Smooth muscle cell (in vitro differentiated cells): ENCODE measurements around the gene TNFAIP1. TPM values are rescaled to one million over a fixed set of nuclear protein-coding genes. Genes with fewer than 3 reads are reported as not detected.

Experiments used
- DNase-seq: peaks from one replicate; lab custom pipeline; 2025; ENCODE audit not compliant: unreplicated experiment; lab: John Stamatoyannopoulos, UW
- H2AFZ ChIP-seq: fragments of 200-600 bp; sonication (generic); 2 replicates; pipeline ENCODE4 v1.6.0; 2016; ENCODE audit warnings: antibody characterized with exemption, low read depth, mild to moderate bottlenecking
- H3F3A ChIP-seq: fragments of 200-600 bp; sonication (generic); 2 replicates; pipeline ENCODE4 v1.6.0; 2017; ENCODE audit warnings: antibody characterized with exemption, low read depth
- H3K27ac ChIP-seq: fragments of 200-600 bp; sonication (generic); 2 replicates; pipeline ENCODE4 v1.5.1; 2016; ENCODE audit warnings: low read depth, mild to moderate bottlenecking
- H3K27me3 ChIP-seq: fragments of 200-600 bp; sonication (generic); 2 replicates; pipeline ENCODE4 v1.6.1; 2016; ENCODE audit warnings: low read depth, mild to moderate bottlenecking
- H3K36me3 ChIP-seq: fragments of 200-600 bp; sonication (generic); 2 replicates; pipeline ENCODE4 v1.5.1; 2016; ENCODE audit warnings: low read depth
- H3K4me1 ChIP-seq: fragments of 200-600 bp; sonication (generic); 2 replicates; pipeline ENCODE4 v1.5.1; 2016; ENCODE audit warnings: low read depth
- H3K4me2 ChIP-seq: fragments of 200-600 bp; sonication (generic); 2 replicates; pipeline ENCODE4 v1.6.0; 2016; ENCODE audit warnings: mild to moderate bottlenecking
- H3K4me3 ChIP-seq: fragments of 200-600 bp; sonication (generic); 2 replicates; pipeline ENCODE4 v1.5.1; 2016; ENCODE audit warnings: mild to moderate bottlenecking
- H3K79me2 ChIP-seq: fragments of 200-600 bp; sonication (generic); 2 replicates; pipeline ENCODE4 v1.6.0; 2016; ENCODE audit warnings: low read depth, mild to moderate bottlenecking
- H3K9ac ChIP-seq: fragments of 200-600 bp; sonication (generic); 2 replicates; pipeline ENCODE4 v1.6.0; 2016; ENCODE audit warnings: low read depth
- H3K9me3 ChIP-seq: fragments of 200-600 bp; sonication (generic); replicated peaks from 2 replicates; pipeline ENCODE4 v1.5.1; 2016; ENCODE audit warnings: low read depth
- H4K20me1 ChIP-seq: fragments of 200-600 bp; sonication (generic); 2 replicates; pipeline ENCODE4 v1.6.0; 2016; ENCODE audit warnings: low read depth
- CTCF ChIP-seq: fragments of 200-600 bp; sonication (generic); IDR thresholded peaks from 2 replicates; pipeline ENCODE4 v1.5.1; 2017; ENCODE audit warnings: borderline replicate concordance, mild to moderate bottlenecking, antibody characterized with exemption; ENCODE audit not compliant: insufficient read depth, poor library complexity, severe bottlenecking
- WGBS: methylation state at CpG from one replicate; pipeline ENCODE4 v1.1.7; 2016; ENCODE audit warnings: low lambda C conversion rate; 5-methylcytosine and 5-hydroxymethylcytosine counted together
- polyA plus RNA-seq: library from polyadenylated mRNA; unstranded; fragments of >200 nt; fragmentation: Nextera tagmentation; extraction: Ambion mirVana; gene quantifications from 2 replicates; pipeline ENCODE4 v1.2.1, GENCODE V29; 2016
- total RNA-seq: library from RNA; depleted of rRNA; stranded (reverse); fragments of >200 nt; gene quantifications from 2 replicates; pipeline ENCODE4 v1.2.3, GENCODE V29; 2014

TNFAIP1 gene
- total and polyA plus RNA-seq, 2 experiments from 2014 or later: 75.0 to 81.0 TPM

- Histone ChIP-seq H3K27ac (no peak overlapping the region), H3K36me3 (no peaks in the 10 kb centered on the region), H3K79me2 (peaks cover 14% of the 10 kb centered on the region), H3F3A (peaks cover 3% of the 10 kb centered on the region), H3K9me3 (no peaks in the 10 kb centered on the region), H3K4me1 (peaks cover 14% of the 10 kb centered on the region), H3K27me3 (no peaks in the 10 kb centered on the region), H3K9ac (no peak overlapping the region), H2AFZ (no peak overlapping the region), H3K4me2 (no peak overlapping the region), H3K4me3 (no peak overlapping the region), H4K20me1 (no peaks in the 10 kb centered on the region)
- no peak for DNase-seq
- no peak for TF ChIP-seq CTCF
- WGBS: 97% methylated on average over 4 of the region's 4 CpGs
These were observed 19.5 kb upstream of the TNFAIP1 start for GRCh38 chr17:28315846-28316705.

- peaks cover 25% of the 10 kb centered on the region for H3K79me2 ChIP-seq
- DNase-seq: no peak
- H3K9me3 ChIP-seq: no peaks in the 10 kb centered on the region
- no peaks in the 10 kb centered on the region for H3K27me3 ChIP-seq
- H3K36me3 ChIP-seq: no peaks in the 10 kb centered on the region
- H2AFZ ChIP-seq: peak overlapping the region; percentile 96
- peak overlapping the region; percentile 90 for H3K4me2 ChIP-seq
- H3K9ac ChIP-seq: no peak overlapping the region
- H3K27ac ChIP-seq: no peak overlapping the region
- no peak for TF ChIP-seq CTCF
- no peak overlapping the region for H3K4me3 ChIP-seq
- peaks cover 3% of the 10 kb centered on the region for H3F3A ChIP-seq
- peaks cover 14% of the 10 kb centered on the region for H3K4me1 ChIP-seq
- H4K20me1 ChIP-seq: no peaks in the 10 kb centered on the region
- WGBS: 82% methylated on average over 21 of the region's 21 CpGs
These were observed 18.2 kb upstream of the TNFAIP1 start for GRCh38 chr17:28317099-28317965.

GRCh38 chr17:28317966-28318758 lies 17.4 kb upstream of the TNFAIP1 start:
- Histone ChIP-seq H3F3A (peaks cover 3% of the 10 kb centered on the region), H3K27me3 (no peaks in the 10 kb centered on the region), H3K79me2 (peaks cover 34% of the 10 kb centered on the region), H3K27ac (no peak overlapping the region), H3K4me1 (peaks cover 14% of the 10 kb centered on the region), H3K9me3 (no peaks in the 10 kb centered on the region), H3K9ac (no peak overlapping the region), H4K20me1 (no peaks in the 10 kb centered on the region), H3K36me3 (no peaks in the 10 kb centered on the region), H2AFZ (peak overlapping the region; percentile 96), H3K4me2 (peak overlapping the region; percentile 90), H3K4me3 (peak overlapping the region; percentile 58)
- WGBS: 10% methylated on average over 40 of the region's 40 CpGs
- no peak for DNase-seq
- no peak for TF ChIP-seq CTCF
